HG03064 (cell line): Measurements from ENCODE around the gene PTPN6.

Source experiments
- ATAC-seq: cut with Tn5 transposase; IDR thresholded peaks from one replicate; pipeline ENCODE4 v1.9.1; 2021; ENCODE audit warnings: low read depth; ENCODE audit not compliant: unreplicated experiment

The PTPN6 gene

GRCh38 chr12:6921996-6922946 is 28.9 kb upstream of the PTPN6 start:
- no peak for ATAC-seq

GRCh38 chr12:6923003-6923732 is 28.0 kb upstream of the PTPN6 start:
- ATAC-seq = no peak

GRCh38 chr12:6923851-6924250 is 27.3 kb upstream of the PTPN6 start:
- ATAC-seq = no peak

- ATAC-seq = no peak
Observed at GRCh38 chr12:6925239-6925539, 26.0 kb upstream of the PTPN6 start.

GRCh38 chr12:6925540-6926279 is 25.4 kb upstream of the PTPN6 start:
- ATAC-seq = no peak

- ATAC-seq = no peak
Observed at GRCh38 chr12:6927379-6928021, 23.7 kb upstream of the PTPN6 start, which contains the start of gene ATN1. Gene ATN1 (plus strand): TSS chr12:6927959. CDS start chr12:6934002, 6,043 bp downstream.

- ATAC-seq = no peak
Observed at GRCh38 chr12:6928022-6928702, 23.0 kb upstream of the PTPN6 start.

- no peak for ATAC-seq
Observed at GRCh38 chr12:6928703-6929407, 22.3 kb upstream of the PTPN6 start.

- ATAC-seq = no peak
Observed at GRCh38 chr12:6929466-6930452, 21.4 kb upstream of the PTPN6 start.

GRCh38 chr12:6932766-6933165 is 18.4 kb upstream of the PTPN6 start:
- ATAC-seq = no peak

GRCh38 chr12:6934110-6934509 is 17.0 kb upstream of the PTPN6 start:
- no peak for ATAC-seq

GRCh38 chr12:6935371-6936193 is 15.6 kb upstream of the PTPN6 start:
- no peak for ATAC-seq

GRCh38 chr12:6936194-6936635 is 14.9 kb upstream of the PTPN6 start:
- no peak for ATAC-seq

- no peak for ATAC-seq
Observed at GRCh38 chr12:6936636-6937480, 14.3 kb upstream of the PTPN6 start.

- ATAC-seq = peak; percentile 82
Observed at GRCh38 chr12:6937481-6938352, 13.4 kb upstream of the PTPN6 start.
